Lung (tissue), 12 donors: Measurements from ENCODE around the gene CSRNP3. TPM values are rescaled to one million over a fixed set of nuclear protein-coding genes. Genes with fewer than 3 reads are reported as not detected.

Experiments
- ATAC-seq: fragments of 200-7000 bp; cut with Tn5 transposase; one replicate; pipeline ENCODE4 v1.9.1; 2020; ENCODE audit warnings: moderate number of reproducible peaks; ENCODE audit not compliant: insufficient read depth, low FRiP score
- DNase-seq, 3 donors: peaks; one replicate each; pipeline ENCODE4 v3.0.0-alpha.2; 2013 to 2017
- H3K27ac ChIP-seq, 2 donors: one replicate each; pipeline ENCODE4 v1.5.1; 2013; ENCODE audit warnings: mild to moderate bottlenecking in 2 of 2, moderate library complexity in 2 of 2, control low read depth in 1 of 2, inconsistent platforms in 1 of 2, low read depth in 1 of 2, low read length in 1 of 2
- H3K27me3 ChIP-seq, 3 donors: one replicate each; pipeline ENCODE4 v1.5.1; 2013; ENCODE audit warnings: low read length in 2 of 3; ENCODE audit not compliant: control insufficient read depth in 3 of 3, insufficient read depth in 3 of 3
- H3K36me3 ChIP-seq, 4 donors: one replicate each; pipeline ENCODE4 v1.5.1; 2013; ENCODE audit warnings: low read length in 4 of 4, mild to moderate bottlenecking in 1 of 4, moderate library complexity in 1 of 4; ENCODE audit not compliant: control insufficient read depth in 4 of 4, insufficient read depth in 4 of 4
- H3K4me1 ChIP-seq, 5 donors: one replicate each; pipeline ENCODE4 v1.5.1; 2013; ENCODE audit warnings: low read length in 5 of 5, mild to moderate bottlenecking in 2 of 5, moderate library complexity in 1 of 5; ENCODE audit not compliant: control insufficient read depth in 5 of 5, insufficient read depth in 5 of 5
- H3K4me3 ChIP-seq: one replicate; pipeline ENCODE4 v1.5.1; 2013; ENCODE audit warnings: mild to moderate bottlenecking, control low read depth, moderate library complexity
- H3K9ac ChIP-seq, 2 donors: one replicate each; pipeline ENCODE4 v1.5.1; 2013; ENCODE audit warnings: low read length in 2 of 2, control low read depth in 1 of 2; ENCODE audit not compliant: insufficient read depth in 1 of 2
- H3K9me3 ChIP-seq, 4 donors: one replicate each; pipeline ENCODE4 v1.5.1; 2013; ENCODE audit warnings: low read length in 3 of 4, mild to moderate bottlenecking in 1 of 4, moderate library complexity in 1 of 4; ENCODE audit not compliant: control insufficient read depth in 4 of 4, insufficient read depth in 3 of 4
- WGBS, 2 donors: extraction: QIAGEN DNeasy Blood & Tissue Kit; methylation state at CpG; one replicate each; pipeline ENCODE4 v1.1.7; 2013; 5-methylcytosine and 5-hydroxymethylcytosine counted together
- polyA plus RNA-seq, 2 donors: library from polyadenylated mRNA; stranded (reverse); fragments of 200-250 nt; gene quantifications; one replicate each; pipeline ENCODE4 v1.2.1, GENCODE V29; 2013
- total RNA-seq, 2 donors: library from RNA; depleted of rRNA in 1 of 2; stranded (reverse); fragments of >200 nt in 1 of 2; gene quantifications; one replicate each; pipeline ENCODE4 v1.2.1, GENCODE V29; 2014 to 2021
- TF ChIP-seq, protein P1 (sequence below): IDR thresholded peaks from 2 replicates; pipeline ENCODE4 v1.5.1; 2012; ENCODE audit warnings: mild to moderate bottlenecking; ENCODE audit errors: control extremely low read depth, extremely low read depth
- donor health status: control.
- donor health status: control.
- donor health status: Bipolar disorder and iron deficiency.
- donor health status: healthy.
- donor health status: DM: yes; HTN: yes; CAD: no.

The CSRNP3 gene
- total and polyA plus RNA-seq, 4 donors, result 0.25 to 8.7 (median 1.8) TPM

DNA sequence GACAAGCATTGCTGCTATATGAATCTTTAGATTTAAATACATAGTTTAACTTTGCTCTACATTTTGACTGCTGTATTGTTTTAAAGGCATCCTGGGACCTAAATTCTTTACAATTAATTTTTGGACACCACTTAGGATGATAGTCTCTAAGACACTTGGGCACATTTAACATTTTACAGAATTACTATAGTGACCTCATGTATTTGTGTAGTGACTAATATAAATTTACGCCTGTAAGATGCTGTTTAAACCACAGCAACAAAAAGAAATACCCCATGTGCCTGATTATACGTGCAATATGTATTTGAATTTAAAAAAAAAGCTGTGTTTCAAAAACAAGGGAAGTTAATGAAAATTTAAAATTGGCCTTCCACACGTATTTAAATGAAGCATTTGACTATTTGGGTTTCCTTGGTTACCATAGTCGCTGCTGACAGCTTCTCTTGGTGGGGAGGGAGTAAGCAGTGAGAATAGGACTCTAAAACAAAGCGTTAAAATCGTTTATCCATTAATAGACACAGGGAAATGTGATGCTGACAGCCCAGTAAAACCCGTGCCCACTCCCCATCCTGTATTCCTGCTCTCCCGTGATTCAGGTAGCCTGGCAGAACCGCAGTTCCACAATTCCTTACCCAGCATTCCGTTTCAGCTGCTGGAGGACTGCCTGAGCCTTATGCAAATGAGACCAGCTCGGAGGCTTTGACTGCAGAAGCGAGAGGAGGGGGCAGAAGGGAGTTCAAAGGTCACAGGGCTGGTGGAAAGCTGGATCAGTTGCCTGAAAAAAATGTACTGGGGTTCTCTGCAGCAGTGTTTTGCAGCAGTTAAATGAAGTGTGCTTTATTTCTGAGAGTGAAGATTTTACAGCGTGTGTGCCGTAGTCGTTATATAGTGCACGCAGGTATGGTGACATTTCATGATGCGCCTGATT, 104.3 kb downstream of the CSRNP3 start:
- H3K9ac ChIP-seq, result peak overlapping the region in 1 of 2 donors; percentile 67
- peak; percentile 47 for ATAC-seq
- TF ChIP-seq, protein P1, sequence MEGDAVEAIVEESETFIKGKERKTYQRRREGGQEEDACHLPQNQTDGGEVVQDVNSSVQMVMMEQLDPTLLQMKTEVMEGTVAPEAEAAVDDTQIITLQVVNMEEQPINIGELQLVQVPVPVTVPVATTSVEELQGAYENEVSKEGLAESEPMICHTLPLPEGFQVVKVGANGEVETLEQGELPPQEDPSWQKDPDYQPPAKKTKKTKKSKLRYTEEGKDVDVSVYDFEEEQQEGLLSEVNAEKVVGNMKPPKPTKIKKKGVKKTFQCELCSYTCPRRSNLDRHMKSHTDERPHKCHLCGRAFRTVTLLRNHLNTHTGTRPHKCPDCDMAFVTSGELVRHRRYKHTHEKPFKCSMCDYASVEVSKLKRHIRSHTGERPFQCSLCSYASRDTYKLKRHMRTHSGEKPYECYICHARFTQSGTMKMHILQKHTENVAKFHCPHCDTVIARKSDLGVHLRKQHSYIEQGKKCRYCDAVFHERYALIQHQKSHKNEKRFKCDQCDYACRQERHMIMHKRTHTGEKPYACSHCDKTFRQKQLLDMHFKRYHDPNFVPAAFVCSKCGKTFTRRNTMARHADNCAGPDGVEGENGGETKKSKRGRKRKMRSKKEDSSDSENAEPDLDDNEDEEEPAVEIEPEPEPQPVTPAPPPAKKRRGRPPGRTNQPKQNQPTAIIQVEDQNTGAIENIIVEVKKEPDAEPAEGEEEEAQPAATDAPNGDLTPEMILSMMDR, result no peak
- H3K4me1 ChIP-seq, result peaks cover 0 to 12% (median 3%) of the 10 kb centered on the region in 5 donors
- DNase-seq, result peak; percentile 68 to 77 (median 68)
- H3K36me3 ChIP-seq, result no peaks in the 10 kb centered on the region
- WGBS, 2 donors, result 46 to 55% methylated on average over 17 of the region's 17 CpGs
- peak overlapping the region; percentile 1 for H3K4me3 ChIP-seq
- peak overlapping the region in 1 of 2 donors; percentile 0 for H3K27ac ChIP-seq
- peaks cover 0 to 3% (median 0%) of the 10 kb centered on the region in 4 donors for H3K9me3 ChIP-seq
- no peaks in the 10 kb centered on the region for H3K27me3 ChIP-seq

DNA sequence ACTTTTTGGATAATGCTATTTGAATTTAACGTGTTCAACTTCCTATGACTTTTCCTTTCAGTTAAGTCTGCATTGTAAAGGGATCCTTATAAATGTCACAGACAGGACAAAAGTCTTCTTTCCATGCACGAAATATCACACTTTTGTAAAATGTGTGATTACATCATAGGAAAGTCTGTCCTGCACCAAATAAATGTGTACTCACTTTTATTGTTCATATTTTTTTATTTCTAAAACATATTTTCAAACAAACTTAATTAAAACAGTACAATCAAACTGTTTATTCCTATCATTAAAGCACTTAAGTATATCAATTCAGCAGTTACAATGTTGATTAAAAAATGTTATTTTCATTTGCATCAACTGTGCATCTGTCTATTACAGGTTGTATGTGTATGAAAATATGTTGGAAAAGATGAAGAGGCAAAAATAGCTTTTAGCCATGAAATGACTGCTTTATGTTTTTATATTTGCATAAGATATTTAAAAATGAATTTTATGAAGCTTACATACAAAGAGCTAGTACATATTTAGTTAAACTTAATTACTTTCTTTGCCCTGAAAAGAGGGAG, 105.6 kb downstream of the CSRNP3 start:
- no peak overlapping the region for H3K9ac ChIP-seq
- TF ChIP-seq, protein P1, result no peak
- H3K27me3 ChIP-seq, result no peaks in the 10 kb centered on the region
- peaks cover 0 to 12% (median 3%) of the 10 kb centered on the region in 5 donors for H3K4me1 ChIP-seq
- no peak overlapping the region for H3K27ac ChIP-seq
- 83 to 87% methylated on average over 2 of the region's 2 CpGs for WGBS, 2 donors
- ATAC-seq (no peak), DNase-seq (no peak)
- peaks cover 0 to 3% (median 0%) of the 10 kb centered on the region in 4 donors for H3K9me3 ChIP-seq
- no peak overlapping the region for H3K4me3 ChIP-seq
- H3K36me3 ChIP-seq, result no peaks in the 10 kb centered on the region

GRCh38 chr2:165576409-165577154, 107.1 kb downstream of the CSRNP3 start:
- ATAC-seq (no peak), DNase-seq (no peak)
- Histone ChIP-seq H3K36me3 (no peaks in the 10 kb centered on the region), H3K27me3 (no peaks in the 10 kb centered on the region), H3K4me1 (peaks cover 0 to 12% (median 3%) of the 10 kb centered on the region in 5 donors), H3K27ac (no peak overlapping the region), H3K9me3 (peaks cover 0 to 3% (median 0%) of the 10 kb centered on the region in 4 donors), H3K9ac (no peak overlapping the region), H3K4me3 (no peak overlapping the region)
- TF ChIP-seq, protein P1, result no peak
- WGBS, 2 donors, result 76 to 83% methylated on average over 3 of the region's 3 CpGs
